NCI-H446 treated with DMSO at 0.1 percent for 48 hours (cell line): ENCODE measurements around the gene FBLN5.

ENCODE experiments used
- DNase-seq: peaks from one replicate; lab custom pipeline; 2025; lab: John Stamatoyannopoulos, UW

The FBLN5 gene

GRCh38 chr14:91945751-91946621 lies 1.5 kb downstream of the FBLN5 start:
- DNase-seq: no peak

GRCh38 chr14:91942946-91943345 lies 4.5 kb downstream of the FBLN5 start:
- DNase-seq: no peak

- DNase-seq: no peak
Observed at GRCh38 chr14:91942128-91942527, 5.4 kb downstream of the FBLN5 start.

GRCh38 chr14:91940209-91940608 lies 7.3 kb downstream of the FBLN5 start:
- no peak for DNase-seq

- DNase-seq: no peak
Observed at GRCh38 chr14:91935586-91935985, 11.9 kb downstream of the FBLN5 start.

- no peak for DNase-seq
Observed at GRCh38 chr14:91934554-91935285, 12.8 kb downstream of the FBLN5 start.

GRCh38 chr14:91931478-91932088 lies 15.9 kb downstream of the FBLN5 start:
- DNase-seq: no peak

- DNase-seq: no peak
Observed at GRCh38 chr14:91929700-91930099, 17.8 kb downstream of the FBLN5 start.

GRCh38 chr14:91927800-91928199 lies 19.7 kb downstream of the FBLN5 start:
- no peak for DNase-seq

GRCh38 chr14:91927191-91927590 lies 20.3 kb downstream of the FBLN5 start:
- DNase-seq: no peak

GRCh38 chr14:91926131-91926890 lies 21.2 kb downstream of the FBLN5 start:
- no peak for DNase-seq

- DNase-seq: no peak
Observed at GRCh38 chr14:91925727-91926121, 21.8 kb downstream of the FBLN5 start.

GRCh38 chr14:91925001-91925726 lies 22.3 kb downstream of the FBLN5 start:
- no peak for DNase-seq

GRCh38 chr14:91920526-91920925 lies 27.0 kb downstream of the FBLN5 start:
- no peak for DNase-seq

GRCh38 chr14:91919814-91920213 lies 27.7 kb downstream of the FBLN5 start:
- no peak for DNase-seq

- no peak for DNase-seq
Observed at GRCh38 chr14:91918186-91918883, 29.2 kb downstream of the FBLN5 start.

- DNase-seq: no peak
Observed at GRCh38 chr14:91912035-91912434, 35.5 kb downstream of the FBLN5 start.

- no peak for DNase-seq
Observed at GRCh38 chr14:91911474-91912032, 35.9 kb downstream of the FBLN5 start.

- DNase-seq: no peak
Observed at GRCh38 chr14:91910196-91910595, 37.3 kb downstream of the FBLN5 start.

GRCh38 chr14:91906374-91906773 lies 41.1 kb downstream of the FBLN5 start:
- DNase-seq: no peak
